GM19328 (cell line): Measurements from ENCODE around the gene CAT.
"Not testable (repeated sequence)": the region's sequence is repeated elsewhere in the genome, so short reads cannot be mapped to it uniquely, and the experiment has no call there.

Source experiments
- ATAC-seq: cut with Tn5 transposase; IDR thresholded peaks from one replicate; pipeline ENCODE4 v1.9.1; 2021; ENCODE audit warnings: mild to moderate bottlenecking, moderate library complexity; ENCODE audit not compliant: unreplicated experiment

The CAT gene

GRCh38 chr11:34424826-34425225 is 13.9 kb upstream of the CAT start:
- ATAC-seq = not testable (repeated sequence)

GRCh38 chr11:34425360-34425759 is 13.4 kb upstream of the CAT start:
- ATAC-seq = no peak

GRCh38 chr11:34425867-34426266 is 12.9 kb upstream of the CAT start:
- ATAC-seq = no peak

GRCh38 chr11:34426766-34427185 is 12.0 kb upstream of the CAT start:
- no peak for ATAC-seq

DNA sequence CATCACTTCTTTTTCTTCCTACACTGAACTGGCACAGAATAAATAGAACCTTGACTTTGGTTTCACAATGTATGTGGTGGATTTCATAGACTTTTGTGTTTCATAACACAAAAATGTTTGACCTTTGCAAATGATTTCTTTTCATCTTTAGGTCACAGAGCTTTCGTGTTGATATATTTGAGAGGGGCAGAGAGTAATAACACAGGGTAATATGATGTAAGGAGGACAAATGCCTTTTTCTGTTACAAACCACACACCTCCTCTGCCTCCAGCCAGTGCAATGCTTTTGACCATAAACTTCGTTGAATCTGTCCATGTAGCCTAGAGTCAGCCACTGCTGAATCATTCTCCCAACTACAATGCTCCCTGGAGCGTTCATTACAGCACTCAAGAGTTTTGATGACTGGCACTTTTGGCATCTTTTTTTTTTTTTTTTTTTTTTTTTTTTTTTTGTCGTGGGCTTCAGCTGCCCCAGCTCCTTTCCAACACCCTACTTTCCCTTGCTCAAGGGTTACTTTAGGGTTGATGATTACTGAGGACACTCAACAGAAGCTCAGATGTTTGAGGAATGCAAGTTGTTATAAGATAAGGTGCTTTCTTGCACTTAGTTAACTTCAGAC is 11.4 kb upstream of the CAT start:
- no peak for ATAC-seq

DNA sequence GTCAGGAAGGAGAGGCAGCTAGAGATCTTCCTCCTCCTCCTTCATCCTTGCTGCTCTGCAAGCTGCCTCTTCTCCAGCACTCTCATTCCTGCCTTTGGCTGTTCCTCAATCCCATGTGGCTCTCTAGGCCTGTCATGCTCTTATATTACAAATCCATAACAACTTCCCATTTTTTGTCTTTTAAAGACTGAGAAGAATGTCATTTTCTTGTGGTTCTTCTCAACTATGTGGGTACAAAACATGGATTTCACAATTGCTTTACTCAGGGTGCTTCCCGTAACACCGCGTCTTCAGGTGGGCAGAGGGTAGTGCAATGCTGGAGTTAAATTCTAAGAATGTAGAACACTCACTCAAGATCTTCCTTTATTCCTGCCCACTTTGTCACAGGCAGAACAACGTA is 6.8 kb upstream of the CAT start:
- no peak for ATAC-seq

- no peak for ATAC-seq
These were observed 5.9 kb upstream of the CAT start for GRCh38 chr11:34432822-34433221.

DNA sequence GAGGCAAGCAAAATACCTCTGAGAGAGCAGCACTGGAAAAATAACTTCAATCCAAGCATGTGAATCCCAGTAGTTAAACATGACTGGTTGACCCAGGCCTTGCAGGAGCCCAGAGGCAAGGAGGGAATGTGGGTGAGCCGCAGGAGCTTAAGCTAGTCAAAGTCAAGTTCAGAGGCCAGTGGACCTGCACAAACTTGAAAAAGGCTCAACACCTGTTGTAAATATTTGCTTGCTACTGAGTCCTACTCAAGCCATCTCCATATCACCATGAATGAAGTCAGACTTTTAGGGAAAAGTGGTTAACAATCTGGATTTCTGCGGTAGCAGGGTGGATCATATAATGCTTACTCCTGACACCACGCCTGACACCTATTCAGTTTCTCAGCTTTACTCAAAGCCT is 4.8 kb upstream of the CAT start:
- no peak for ATAC-seq

- no peak for ATAC-seq
These were observed 1.3 kb upstream of the CAT start for GRCh38 chr11:34437224-34438125.

GRCh38 chr11:34439610-34440198 is 970 bp downstream of the CAT start:
- no peak for ATAC-seq

- ATAC-seq = no peak
These were observed 3.1 kb downstream of the CAT start for GRCh38 chr11:34441814-34442213.

- ATAC-seq = no peak
These were observed 4.4 kb downstream of the CAT start for GRCh38 chr11:34443136-34443535.

DNA sequence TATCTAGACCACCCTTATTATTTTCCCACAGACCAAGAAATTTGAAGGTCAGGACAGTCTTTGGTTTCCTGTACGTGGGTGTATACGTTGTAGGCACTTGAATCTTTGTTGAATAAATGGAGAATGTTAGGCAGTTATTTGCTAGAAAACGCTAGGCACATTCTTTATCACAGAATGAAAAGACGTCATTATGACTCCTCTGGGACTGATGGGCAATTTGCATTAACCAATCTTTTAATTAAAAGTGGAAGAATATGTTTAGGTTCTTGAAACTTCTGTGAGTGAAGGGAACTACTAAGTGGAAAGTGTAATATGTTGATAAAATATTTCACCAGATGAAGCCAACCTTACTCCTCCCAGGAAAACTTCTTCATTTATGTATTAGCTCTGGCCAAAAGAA is 5.7 kb downstream of the CAT start:
- no peak for ATAC-seq

- no peak for ATAC-seq
These were observed 7.2 kb downstream of the CAT start for GRCh38 chr11:34445956-34446355.

DNA sequence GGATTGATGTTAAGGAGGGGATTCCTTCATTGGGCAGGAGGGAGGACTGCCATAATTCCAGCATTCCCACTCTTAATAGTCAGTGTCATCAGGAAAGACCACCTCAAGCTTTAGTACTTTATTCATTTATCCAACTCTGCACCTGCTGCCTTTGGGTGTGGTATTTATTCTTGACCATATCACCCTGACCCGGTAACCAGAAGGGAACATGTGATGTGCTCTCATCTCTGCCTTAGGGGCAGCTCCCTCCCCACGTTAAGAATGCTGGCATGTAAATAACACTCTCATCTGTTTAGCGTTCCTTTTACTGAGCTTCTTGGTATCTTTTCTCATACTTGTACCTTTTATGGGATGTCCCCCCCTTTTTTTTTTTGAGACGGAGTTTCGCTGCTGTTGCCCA is 7.7 kb downstream of the CAT start:
- no peak for ATAC-seq

DNA sequence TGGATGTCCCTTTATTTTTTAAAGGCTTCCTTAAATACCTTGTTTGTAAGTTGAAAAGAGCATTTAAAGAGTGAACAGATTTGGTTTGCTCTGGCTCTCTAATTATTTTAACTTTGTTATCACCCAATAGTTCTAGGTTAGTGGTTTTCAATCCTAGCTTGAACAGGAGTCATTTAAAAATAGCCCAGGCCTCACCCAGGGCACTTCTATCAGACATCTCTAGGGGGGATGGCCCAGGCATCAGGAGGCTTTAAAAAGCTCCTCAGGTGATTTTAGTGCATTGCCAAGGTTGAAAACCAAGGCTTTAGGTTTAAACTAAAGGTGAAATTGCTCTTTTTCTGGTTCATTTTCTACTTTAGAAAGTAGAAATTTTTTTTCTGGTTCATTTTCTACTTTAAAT is 8.3 kb downstream of the CAT start:
- no peak for ATAC-seq

DNA sequence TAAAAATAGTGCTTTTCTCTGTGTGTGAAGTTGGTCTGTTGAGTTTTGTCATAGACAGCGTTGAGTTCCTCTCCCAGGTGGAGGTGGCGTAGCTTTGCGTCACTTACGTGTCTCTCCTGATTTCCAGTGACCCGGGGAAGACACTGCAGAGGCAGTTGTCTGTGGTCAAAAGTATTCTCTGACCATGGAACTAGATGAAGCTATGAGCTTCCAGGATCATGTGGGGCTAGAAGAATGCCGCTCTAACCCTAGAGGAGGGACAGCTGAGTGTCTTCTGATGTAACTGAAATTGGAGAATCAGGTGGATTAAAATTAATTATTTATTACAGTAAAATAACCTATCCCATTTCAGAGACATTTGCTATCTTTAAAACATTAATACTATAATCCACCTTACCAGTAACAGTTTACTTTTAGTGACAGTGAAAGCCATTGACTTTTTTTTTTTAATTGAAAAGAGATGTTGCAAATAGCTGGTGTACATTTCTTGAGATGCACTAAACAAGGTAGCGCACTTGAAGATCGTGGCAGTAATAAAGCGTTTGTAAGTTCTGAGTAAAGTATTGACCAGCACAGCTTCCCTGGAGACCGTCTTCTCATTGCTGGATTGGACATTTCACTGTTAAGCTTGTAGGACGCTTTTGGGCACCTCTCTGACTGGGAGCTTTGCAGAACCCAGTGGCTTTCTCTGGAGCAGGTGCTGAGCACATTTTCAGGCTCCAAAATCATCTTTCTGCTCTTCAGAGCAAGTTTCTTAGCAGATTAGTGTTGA is 9.7 kb downstream of the CAT start:
- no peak for ATAC-seq

DNA sequence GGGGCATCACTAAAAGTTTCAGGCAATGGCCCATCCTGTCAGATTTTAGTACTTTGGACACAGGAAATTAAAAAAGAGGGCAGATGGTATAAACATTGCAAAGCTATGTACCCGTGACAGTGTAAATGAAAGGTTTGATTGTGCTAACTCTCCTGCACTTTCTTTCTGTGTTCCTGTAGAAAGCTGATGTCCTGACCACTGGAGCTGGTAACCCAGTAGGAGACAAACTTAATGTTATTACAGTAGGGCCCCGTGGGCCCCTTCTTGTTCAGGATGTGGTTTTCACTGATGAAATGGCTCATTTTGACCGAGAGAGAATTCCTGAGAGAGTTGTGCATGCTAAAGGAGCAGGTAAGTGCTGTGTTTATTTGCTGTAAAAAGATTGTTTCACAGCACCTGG is 10.3 kb downstream of the CAT start:
- ATAC-seq = no peak

DNA sequence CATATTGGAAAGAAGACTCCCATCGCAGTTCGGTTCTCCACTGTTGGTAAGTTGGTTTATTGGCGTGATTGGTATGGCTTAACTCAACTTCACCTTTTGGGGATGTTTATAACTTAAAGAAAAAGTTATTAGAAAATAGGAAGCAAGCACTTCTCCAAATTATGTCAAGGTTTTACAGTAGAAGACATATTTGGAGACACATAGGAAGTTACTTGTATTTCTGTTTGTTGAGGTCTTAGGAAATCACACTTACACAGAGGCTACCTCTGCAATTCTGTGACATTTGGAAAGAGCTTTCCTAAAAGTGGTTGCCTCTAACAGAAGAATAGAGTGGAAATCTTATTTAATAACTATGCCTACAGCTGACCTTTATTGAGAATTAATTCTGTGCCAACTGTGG is 12.3 kb downstream of the CAT start:
- no peak for ATAC-seq

- no peak for ATAC-seq
These were observed 15.7 kb downstream of the CAT start for GRCh38 chr11:34454308-34455032.

GRCh38 chr11:34457607-34458006 is 18.9 kb downstream of the CAT start:
- no peak for ATAC-seq
